WTC11 (cell line): ENCODE measurements around the gene KCNB1. TPM values are rescaled to one million over a fixed set of nuclear protein-coding genes. Genes with fewer than 3 reads are reported as not detected.

Experiments used
- ATAC-seq: fragments of 200-7000 bp; cut with Tn5 transposase; 2 replicates; pipeline ENCODE4 v1.10.0; 2021; ENCODE audit warnings: mild to moderate bottlenecking, moderate library complexity
- Bru-seq: library from RNA; stranded (reverse); fragments of 400-500 nt; gene quantifications from one replicate; lab custom pipeline; 2021; lab: Mats Ljungman, UMichigan
- CTCF ChIA-PET: fragments of 300-600 bp; sonication (Branson Sonifier 250); formaldehyde crosslinking; loops from one replicate; lab custom pipeline; 2021; ENCODE audit warnings: antibody characterized with exemption; lab: Charles Lee
- POLR2A ChIA-PET: fragments of 350-600 bp; sonication (Branson Sonifier 250); formaldehyde crosslinking; loops from one replicate; lab custom pipeline; 2021; ENCODE audit warnings: antibody characterized with exemption; lab: Charles Lee
- DNase-seq: peaks from one replicate; pipeline ENCODE4 v3.0.0; 2021; ENCODE audit warnings: low spot score
- H3K27ac Mint-ChIP-seq: 2 replicates; pipeline ENCODE4 v1.8.0; 2021; ENCODE audit warnings: mixed read lengths
- H3K27me3 Mint-ChIP-seq: 2 replicates; pipeline ENCODE4 v1.8.0; 2021; ENCODE audit warnings: low read depth, mild to moderate bottlenecking, moderate library complexity, mixed read lengths
- H3K36me3 Mint-ChIP-seq: 2 replicates; pipeline ENCODE4 v1.8.0; 2021; ENCODE audit warnings: mixed read lengths
- H3K4me1 Mint-ChIP-seq: 2 replicates; pipeline ENCODE4 v1.8.0; 2022; ENCODE audit warnings: mixed read lengths
- H3K4me3 Mint-ChIP-seq: 2 replicates; pipeline ENCODE4 v1.8.0; 2021; ENCODE audit warnings: mild to moderate bottlenecking, moderate library complexity, mixed read lengths
- H3K9me3 Mint-ChIP-seq: 2 replicates; pipeline ENCODE4 v1.8.0; 2021; ENCODE audit warnings: mixed read lengths
- CREB1 ChIP-seq: sonication (generic); formaldehyde crosslinking; IDR thresholded peaks from 2 replicates; pipeline ENCODE4 v1.8.0; 2023; ENCODE audit warnings: mild to moderate bottlenecking, missing genetic modification reagents
- ESRRA ChIP-seq: sonication (generic); formaldehyde crosslinking; IDR thresholded peaks from 2 replicates; pipeline ENCODE4 v1.8.1; 2022; ENCODE audit warnings: mild to moderate bottlenecking, missing genetic modification reagents, borderline replicate concordance
- GABPB1 ChIP-seq: sonication (generic); formaldehyde crosslinking; IDR thresholded peaks from 2 replicates; pipeline ENCODE4 v1.8.1; 2023; ENCODE audit warnings: mild to moderate bottlenecking, missing genetic modification reagents
- GRHL2 ChIP-seq: fragments of 250-450 bp; sonication (Bioruptor Pico); IDR thresholded peaks from 2 replicates; pipeline ENCODE4 v1.8.0; 2022; ENCODE audit warnings: mild to moderate bottlenecking, moderate library complexity; ENCODE audit not compliant: insufficient replicate concordance, severe bottlenecking
- GTF2I ChIP-seq: fragments of 250-450 bp; sonication (Bioruptor Pico); conservative IDR thresholded peaks from 2 replicates; pipeline ENCODE4 v1.4.0; 2021; ENCODE audit warnings: mild to moderate bottlenecking
- IRF2 ChIP-seq: sonication (generic); formaldehyde crosslinking; IDR thresholded peaks from 2 replicates; pipeline ENCODE4 v1.8.0; 2022; ENCODE audit warnings: low read depth, missing genetic modification reagents, borderline replicate concordance
- JUN ChIP-seq: sonication (generic); formaldehyde crosslinking; IDR thresholded peaks from 2 replicates; pipeline ENCODE4 v1.8.0; 2023; ENCODE audit warnings: mild to moderate bottlenecking, missing genetic modification reagents
- MYBL2 ChIP-seq: sonication (generic); formaldehyde crosslinking; IDR thresholded peaks from 2 replicates; pipeline ENCODE4 v1.8.1; 2023; ENCODE audit warnings: mild to moderate bottlenecking, moderate library complexity, missing genetic modification reagents
- OVOL2 ChIP-seq: fragments of 250-450 bp; sonication (Bioruptor Pico); IDR thresholded peaks from 2 replicates; pipeline ENCODE4 v1.9.0; 2021; ENCODE audit warnings: mild to moderate bottlenecking, borderline replicate concordance
- RORB ChIP-seq: fragments of 250-450 bp; sonication (Bioruptor Pico); IDR thresholded peaks from 2 replicates; pipeline ENCODE4 v1.9.0; 2021; ENCODE audit warnings: mild to moderate bottlenecking
- SMAD4 ChIP-seq: sonication (generic); formaldehyde crosslinking; IDR thresholded peaks from 2 replicates; pipeline ENCODE4 v1.8.0; 2022; ENCODE audit warnings: mild to moderate bottlenecking, missing genetic modification reagents
- TCF7 ChIP-seq: sonication (generic); formaldehyde crosslinking; IDR thresholded peaks from 2 replicates; pipeline ENCODE4 v1.8.0; 2022; ENCODE audit warnings: mild to moderate bottlenecking, low read depth, missing genetic modification reagents, moderate library complexity
- TEAD1 ChIP-seq: sonication (generic); formaldehyde crosslinking; IDR thresholded peaks from 2 replicates; pipeline ENCODE4 v1.8.0; 2022; ENCODE audit warnings: mild to moderate bottlenecking, missing genetic modification reagents
- ZBTB21 ChIP-seq: sonication (generic); formaldehyde crosslinking; IDR thresholded peaks from 2 replicates; pipeline ENCODE4 v1.8.1; 2023; ENCODE audit warnings: mild to moderate bottlenecking, missing genetic modification reagents, borderline replicate concordance
- long read RNA-seq, 3 experiments: library from RNA in 1 of 3; library from capped mRNA in 1 of 3; library from polyadenylated mRNA in 1 of 3; unstranded in 2 of 3; stranded (forward) in 1 of 3; transcript quantifications; one replicate each; pipeline ENCODE4 v2.0.0, GENCODE V29; 2021
- total RNA-seq: library from RNA; stranded (reverse); gene quantifications from 3 replicates; pipeline ENCODE4 v1.2.3, GENCODE V29; 2021
- TF ChIP-seq, protein P1 (sequence below): fragments of 250-450 bp; sonication (Bioruptor Pico); IDR thresholded peaks from 2 replicates; pipeline ENCODE4 v1.9.0; 2021; ENCODE audit warnings: moderate library complexity, mild to moderate bottlenecking, inconsistent platforms, borderline replicate concordance
- TF ChIP-seq, protein P2 (sequence below): sonication (generic); formaldehyde crosslinking; IDR thresholded peaks from 2 replicates; pipeline ENCODE4 v1.8.1; 2023; ENCODE audit warnings: mild to moderate bottlenecking, missing genetic modification reagents, borderline replicate concordance
- TF ChIP-seq, protein P3 (sequence below): sonication (generic); formaldehyde crosslinking; IDR thresholded peaks from 2 replicates; pipeline ENCODE4 v1.8.1; 2023; ENCODE audit warnings: mild to moderate bottlenecking, moderate library complexity, missing genetic modification reagents
- TF ChIP-seq, protein P4 (sequence below): sonication (generic); formaldehyde crosslinking; IDR thresholded peaks from 2 replicates; pipeline ENCODE4 v1.8.1; 2022; ENCODE audit warnings: missing genetic modification reagents, borderline replicate concordance
- TF ChIP-seq, protein P5 (sequence below): sonication (generic); formaldehyde crosslinking; IDR thresholded peaks from 2 replicates; pipeline ENCODE4 v1.8.1; 2022; ENCODE audit warnings: mild to moderate bottlenecking, moderate library complexity, missing genetic modification reagents
- TF ChIP-seq, protein P6 (sequence below): sonication (generic); formaldehyde crosslinking; IDR thresholded peaks from 2 replicates; pipeline ENCODE4 v1.8.0; 2022; ENCODE audit warnings: mild to moderate bottlenecking, missing genetic modification reagents
- TF ChIP-seq, protein P7 (sequence below): fragments of 250-450 bp; sonication (Bioruptor Pico); IDR thresholded peaks from 2 replicates; pipeline ENCODE4 v1.9.0; 2021; ENCODE audit warnings: mild to moderate bottlenecking
- TF ChIP-seq, protein P8 (sequence below): fragments of 200-600 bp; IDR thresholded peaks from 2 replicates; pipeline ENCODE4 v1.8.0; 2022; ENCODE audit warnings: antibody characterized with exemption

The KCNB1 gene
- 1.1 to 1.5 TPM (median 1.1 TPM) in 3 replicates for total RNA-seq
- Bru-seq, nascent RNA: percentile 28 among the genes with signal in this experiment
- long read RNA-seq, experiment 1, full-length matches to known transcripts: 2 of 2 reads
- long read RNA-seq, experiment 1, partial matches to known transcripts: 0 of 2 reads
- long read RNA-seq, experiment 1, other reads (novel, unspliced or antisense): 0 of 2 reads
- long read RNA-seq, experiment 2: 0 reads
- long read RNA-seq, experiment 3: 0 reads

DNA sequence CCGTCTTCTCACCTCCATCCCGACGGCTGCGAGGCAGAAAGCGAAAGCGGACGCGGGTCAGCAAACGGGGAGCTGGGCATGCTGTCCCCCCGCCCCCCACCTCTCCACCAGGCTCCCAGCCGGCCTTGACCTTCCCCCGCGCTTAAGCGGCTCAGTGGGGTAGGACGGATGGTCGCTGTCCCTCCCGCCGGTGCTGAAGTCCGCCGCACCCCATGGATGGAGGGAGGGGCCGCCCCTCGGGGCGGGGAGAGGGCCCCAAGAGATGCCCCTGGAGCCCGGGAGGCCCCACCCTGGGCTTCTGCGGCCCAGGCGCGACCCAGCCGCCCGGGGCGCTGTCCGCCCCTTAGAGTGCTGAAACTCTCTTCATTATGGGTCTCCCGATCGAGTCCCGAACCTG is at the start of gene KCNB1:
Gene KCNB1 (minus strand): TSS at position 48 of the 397 bp plus-strand sequence. CDS start 188 bp downstream, outside the sequence.
- ChIA-PET CTCF (interaction anchor here (0.6 to 5.4 kb wide), 16 partner anchors 10 to 406 kb away, joined by 3 to 121 read pairs (median 15); no protein-coding TSS in a partner anchor), POLR2A (interaction anchor here (0.7 kb wide), 1 partner anchor 94 kb away, joined by 4 read pairs; no protein-coding TSS in a partner anchor)
- Mint-ChIP-seq H3K27me3 (peaks cover 44% of the 10 kb centered on the region), H3K27ac (no peak within 1 kb of the TSS), H3K9me3 (0 out of 2 replicates have a peak, but pooled peaks cover under 1% of the 10 kb centered on the region), H3K36me3 (no peaks in the 10 kb centered on the region), H3K4me3 (peak within 1 kb of the TSS; percentile 67), H3K4me1 (no peaks in the 10 kb centered on the region; the same call in 1 of the 2 replicates)
- peak; percentile 95 for DNase-seq
- peak; percentile 81 for ATAC-seq
- TF ChIP-seq ESRRA (CRISPR knock-in tag): peak; percentile 85
- TF ChIP-seq, protein P1, sequence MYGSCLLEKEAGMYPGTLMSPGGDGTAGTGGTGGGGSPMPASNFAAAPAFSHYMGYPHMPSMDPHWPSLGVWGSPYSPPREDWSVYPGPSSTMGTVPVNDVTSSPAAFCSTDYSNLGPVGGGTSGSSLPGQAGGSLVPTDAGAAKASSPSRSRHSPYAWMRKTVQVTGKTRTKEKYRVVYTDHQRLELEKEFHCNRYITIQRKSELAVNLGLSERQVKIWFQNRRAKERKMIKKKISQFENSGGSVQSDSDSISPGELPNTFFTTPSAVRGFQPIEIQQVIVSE (CRISPR knock-in tag): no peak
- TF ChIP-seq, protein P2, sequence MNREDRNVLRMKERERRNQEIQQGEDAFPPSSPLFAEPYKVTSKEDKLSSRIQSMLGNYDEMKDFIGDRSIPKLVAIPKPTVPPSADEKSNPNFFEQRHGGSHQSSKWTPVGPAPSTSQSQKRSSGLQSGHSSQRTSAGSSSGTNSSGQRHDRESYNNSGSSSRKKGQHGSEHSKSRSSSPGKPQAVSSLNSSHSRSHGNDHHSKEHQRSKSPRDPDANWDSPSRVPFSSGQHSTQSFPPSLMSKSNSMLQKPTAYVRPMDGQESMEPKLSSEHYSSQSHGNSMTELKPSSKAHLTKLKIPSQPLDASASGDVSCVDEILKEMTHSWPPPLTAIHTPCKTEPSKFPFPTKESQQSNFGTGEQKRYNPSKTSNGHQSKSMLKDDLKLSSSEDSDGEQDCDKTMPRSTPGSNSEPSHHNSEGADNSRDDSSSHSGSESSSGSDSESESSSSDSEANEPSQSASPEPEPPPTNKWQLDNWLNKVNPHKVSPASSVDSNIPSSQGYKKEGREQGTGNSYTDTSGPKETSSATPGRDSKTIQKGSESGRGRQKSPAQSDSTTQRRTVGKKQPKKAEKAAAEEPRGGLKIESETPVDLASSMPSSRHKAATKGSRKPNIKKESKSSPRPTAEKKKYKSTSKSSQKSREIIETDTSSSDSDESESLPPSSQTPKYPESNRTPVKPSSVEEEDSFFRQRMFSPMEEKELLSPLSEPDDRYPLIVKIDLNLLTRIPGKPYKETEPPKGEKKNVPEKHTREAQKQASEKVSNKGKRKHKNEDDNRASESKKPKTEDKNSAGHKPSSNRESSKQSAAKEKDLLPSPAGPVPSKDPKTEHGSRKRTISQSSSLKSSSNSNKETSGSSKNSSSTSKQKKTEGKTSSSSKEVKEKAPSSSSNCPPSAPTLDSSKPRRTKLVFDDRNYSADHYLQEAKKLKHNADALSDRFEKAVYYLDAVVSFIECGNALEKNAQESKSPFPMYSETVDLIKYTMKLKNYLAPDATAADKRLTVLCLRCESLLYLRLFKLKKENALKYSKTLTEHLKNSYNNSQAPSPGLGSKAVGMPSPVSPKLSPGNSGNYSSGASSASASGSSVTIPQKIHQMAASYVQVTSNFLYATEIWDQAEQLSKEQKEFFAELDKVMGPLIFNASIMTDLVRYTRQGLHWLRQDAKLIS (CRISPR knock-in tag): 0 out of 2 replicates have a peak, but pooled peaks have one; percentile 29
- TF ChIP-seq GTF2I: no peak
- TF ChIP-seq TEAD1 (CRISPR knock-in tag): peak; percentile 97
- TF ChIP-seq ZBTB21: peak; percentile 87; the same call in 1 of the 2 replicates
- TF ChIP-seq CREB1 (CRISPR knock-in tag): peak; percentile 58; the same call in 1 of the 2 replicates
- no peak for TF ChIP-seq OVOL2 (CRISPR knock-in tag)
- TF ChIP-seq, protein P3, sequence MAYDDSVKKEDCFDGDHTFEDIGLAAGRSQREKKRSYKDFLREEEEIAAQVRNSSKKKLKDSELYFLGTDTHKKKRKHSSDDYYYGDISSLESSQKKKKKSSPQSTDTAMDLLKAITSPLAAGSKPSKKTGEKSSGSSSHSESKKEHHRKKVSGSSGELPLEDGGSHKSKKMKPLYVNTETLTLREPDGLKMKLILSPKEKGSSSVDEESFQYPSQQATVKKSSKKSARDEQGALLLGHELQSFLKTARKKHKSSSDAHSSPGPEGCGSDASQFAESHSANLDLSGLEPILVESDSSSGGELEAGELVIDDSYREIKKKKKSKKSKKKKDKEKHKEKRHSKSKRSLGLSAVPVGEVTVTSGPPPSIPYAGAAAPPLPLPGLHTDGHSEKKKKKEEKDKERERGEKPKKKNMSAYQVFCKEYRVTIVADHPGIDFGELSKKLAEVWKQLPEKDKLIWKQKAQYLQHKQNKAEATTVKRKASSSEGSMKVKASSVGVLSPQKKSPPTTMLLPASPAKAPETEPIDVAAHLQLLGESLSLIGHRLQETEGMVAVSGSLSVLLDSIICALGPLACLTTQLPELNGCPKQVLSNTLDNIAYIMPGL: peak; percentile 56; the same call in 1 of the 2 replicates
- TF ChIP-seq, protein P4, sequence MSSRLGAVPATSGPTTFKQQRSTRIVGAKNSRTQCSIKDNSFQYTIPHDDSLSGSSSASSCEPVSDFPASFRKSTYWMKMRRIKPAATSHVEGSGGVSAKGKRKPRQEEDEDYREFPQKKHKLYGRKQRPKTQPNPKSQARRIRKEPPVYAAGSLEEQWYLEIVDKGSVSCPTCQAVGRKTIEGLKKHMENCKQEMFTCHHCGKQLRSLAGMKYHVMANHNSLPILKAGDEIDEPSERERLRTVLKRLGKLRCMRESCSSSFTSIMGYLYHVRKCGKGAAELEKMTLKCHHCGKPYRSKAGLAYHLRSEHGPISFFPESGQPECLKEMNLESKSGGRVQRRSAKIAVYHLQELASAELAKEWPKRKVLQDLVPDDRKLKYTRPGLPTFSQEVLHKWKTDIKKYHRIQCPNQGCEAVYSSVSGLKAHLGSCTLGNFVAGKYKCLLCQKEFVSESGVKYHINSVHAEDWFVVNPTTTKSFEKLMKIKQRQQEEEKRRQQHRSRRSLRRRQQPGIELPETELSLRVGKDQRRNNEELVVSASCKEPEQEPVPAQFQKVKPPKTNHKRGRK (CRISPR knock-in tag): 0 out of 2 replicates have a peak, but pooled peaks have one; percentile 17
- peak; percentile 74; the same call in 1 of the 2 replicates for TF ChIP-seq IRF2
- TF ChIP-seq, protein P5, sequence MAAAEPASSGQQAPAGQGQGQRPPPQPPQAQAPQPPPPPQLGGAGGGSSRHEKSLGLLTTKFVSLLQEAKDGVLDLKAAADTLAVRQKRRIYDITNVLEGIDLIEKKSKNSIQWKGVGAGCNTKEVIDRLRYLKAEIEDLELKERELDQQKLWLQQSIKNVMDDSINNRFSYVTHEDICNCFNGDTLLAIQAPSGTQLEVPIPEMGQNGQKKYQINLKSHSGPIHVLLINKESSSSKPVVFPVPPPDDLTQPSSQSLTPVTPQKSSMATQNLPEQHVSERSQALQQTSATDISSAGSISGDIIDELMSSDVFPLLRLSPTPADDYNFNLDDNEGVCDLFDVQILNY (CRISPR knock-in tag): peak; percentile 69
- TF ChIP-seq RORB (CRISPR knock-in tag): no peak
- TF ChIP-seq GABPB1 (CRISPR knock-in tag): no peak
- TF ChIP-seq, protein P6, sequence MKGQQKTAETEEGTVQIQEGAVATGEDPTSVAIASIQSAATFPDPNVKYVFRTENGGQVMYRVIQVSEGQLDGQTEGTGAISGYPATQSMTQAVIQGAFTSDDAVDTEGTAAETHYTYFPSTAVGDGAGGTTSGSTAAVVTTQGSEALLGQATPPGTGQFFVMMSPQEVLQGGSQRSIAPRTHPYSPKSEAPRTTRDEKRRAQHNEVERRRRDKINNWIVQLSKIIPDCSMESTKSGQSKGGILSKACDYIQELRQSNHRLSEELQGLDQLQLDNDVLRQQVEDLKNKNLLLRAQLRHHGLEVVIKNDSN (CRISPR knock-in tag): peak; percentile 79
- peak; percentile 92 for TF ChIP-seq MYBL2 (CRISPR knock-in tag)
- peak; percentile 90 for TF ChIP-seq SMAD4
- TF ChIP-seq, protein P7, sequence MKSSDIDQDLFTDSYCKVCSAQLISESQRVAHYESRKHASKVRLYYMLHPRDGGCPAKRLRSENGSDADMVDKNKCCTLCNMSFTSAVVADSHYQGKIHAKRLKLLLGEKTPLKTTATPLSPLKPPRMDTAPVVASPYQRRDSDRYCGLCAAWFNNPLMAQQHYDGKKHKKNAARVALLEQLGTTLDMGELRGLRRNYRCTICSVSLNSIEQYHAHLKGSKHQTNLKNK: no peak
- TF ChIP-seq TCF7 (CRISPR knock-in tag): peak; percentile 84; the same call in 1 of the 2 replicates
- TF ChIP-seq JUN (CRISPR knock-in tag): peak; percentile 68; the same call in 1 of the 2 replicates
- no peak for TF ChIP-seq GRHL2 (CRISPR knock-in tag)
- TF ChIP-seq, protein P8, sequence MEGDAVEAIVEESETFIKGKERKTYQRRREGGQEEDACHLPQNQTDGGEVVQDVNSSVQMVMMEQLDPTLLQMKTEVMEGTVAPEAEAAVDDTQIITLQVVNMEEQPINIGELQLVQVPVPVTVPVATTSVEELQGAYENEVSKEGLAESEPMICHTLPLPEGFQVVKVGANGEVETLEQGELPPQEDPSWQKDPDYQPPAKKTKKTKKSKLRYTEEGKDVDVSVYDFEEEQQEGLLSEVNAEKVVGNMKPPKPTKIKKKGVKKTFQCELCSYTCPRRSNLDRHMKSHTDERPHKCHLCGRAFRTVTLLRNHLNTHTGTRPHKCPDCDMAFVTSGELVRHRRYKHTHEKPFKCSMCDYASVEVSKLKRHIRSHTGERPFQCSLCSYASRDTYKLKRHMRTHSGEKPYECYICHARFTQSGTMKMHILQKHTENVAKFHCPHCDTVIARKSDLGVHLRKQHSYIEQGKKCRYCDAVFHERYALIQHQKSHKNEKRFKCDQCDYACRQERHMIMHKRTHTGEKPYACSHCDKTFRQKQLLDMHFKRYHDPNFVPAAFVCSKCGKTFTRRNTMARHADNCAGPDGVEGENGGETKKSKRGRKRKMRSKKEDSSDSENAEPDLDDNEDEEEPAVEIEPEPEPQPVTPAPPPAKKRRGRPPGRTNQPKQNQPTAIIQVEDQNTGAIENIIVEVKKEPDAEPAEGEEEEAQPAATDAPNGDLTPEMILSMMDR: no peak
